Measurements from ENCODE around the gene PTGER1. TPM values are rescaled to one million over a fixed set of nuclear protein-coding genes. Genes with fewer than 3 reads are reported as not detected.
A peak's percentile ranks its signal among the peaks of the same experiment; 100 is the strongest.

The PTGER1 gene
- total and polyA plus RNA-seq, 10 of the 15 experiments (the other 5 are each of a cell fraction or from before 2014, with no cell fraction given), result not detected

DNA sequence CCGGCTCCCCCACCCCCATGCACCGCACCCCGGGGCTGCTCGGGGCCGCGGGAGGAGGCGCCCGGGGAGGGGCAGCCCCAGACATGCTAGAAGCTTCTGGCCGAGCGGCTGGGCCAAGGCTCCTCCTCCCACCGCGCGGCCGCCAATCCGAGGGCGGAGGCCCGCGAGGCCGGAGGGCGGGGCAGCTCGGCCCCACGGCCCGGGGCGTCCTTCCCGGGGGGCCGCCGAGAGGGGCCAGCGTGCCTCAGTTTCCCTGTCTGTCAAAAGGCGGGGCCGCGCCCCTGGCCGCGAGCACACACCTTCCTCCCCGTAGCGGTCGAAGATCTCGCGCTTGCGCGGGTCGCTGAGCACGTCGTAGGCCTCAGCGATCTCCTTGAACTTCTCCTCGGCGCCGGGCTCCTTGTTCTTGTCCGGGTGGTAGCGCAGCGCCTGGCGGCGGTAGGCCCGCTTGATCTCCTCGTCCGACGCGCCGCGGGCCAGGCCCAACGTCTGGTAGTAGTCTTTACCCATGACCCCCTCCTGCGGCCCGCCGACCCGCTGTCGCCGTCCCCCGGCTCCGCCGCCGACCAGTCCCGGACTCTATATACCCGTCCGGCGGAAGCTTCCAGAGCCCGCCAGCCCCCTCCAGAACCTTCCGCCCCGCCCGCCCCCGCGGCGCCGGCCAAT is 42.8 kb upstream of the PTGER1 start, which contains the start of gene DNAJB1:
Gene DNAJB1 (minus strand): TSS at position 558 of the 666 bp plus-strand sequence. CDS start 48 bp downstream, at position 510.
- H3K79me2 ChIP-seq (ENCODE audit: control insufficient read depth, insufficient read depth, low read length), result peaks cover 30% of the 10 kb centered on the region
- RAD21 ChIA-PET (ENCODE audit: unreplicated experiment), result interaction anchor here (0.6 to 1.9 kb wide), 5 partner anchors 38 to 381 kb away, joined by 3 to 5 read pairs (median 3); partner anchors contain the start of genes ASF1B and PKN1
- peak within 1 kb of the TSS; percentile 88 for H3K27ac ChIP-seq (ENCODE audit: control insufficient read depth, insufficient read depth)
- peaks cover 3 to 12% of the 10 kb centered on the region in 2 experiments; a peak in 3 of 4 replicates for H3K36me3 ChIP-seq (ENCODE audit: control insufficient read depth in 2 of 2, insufficient read depth in 2 of 2, low read length in 1 of 2)
- CTCF ChIA-PET, result interaction anchor here (1.0 to 4.9 kb wide), 6 partner anchors 12 to 56 kb away, joined by 3 to 41 read pairs (median 6); no protein-coding TSS in a partner anchor
- peaks cover 9% of the 10 kb centered on the region for H3K4me1 ChIP-seq (ENCODE audit: control insufficient read depth, insufficient read depth, low read length)
- H2AFZ ChIP-seq (ENCODE audit: control insufficient read depth, low read depth, low read length), result peak within 1 kb of the TSS; percentile 81
- POLR2A ChIA-PET, result interaction anchor here (0.6 to 2.7 kb wide), 16 partner anchors 8 to 381 kb away, joined by 3 to 12 read pairs (median 4); partner anchors contain the start of genes ADGRE5, ASF1B, NDUFB7 and TECR
- no peaks in the 10 kb centered on the region for H3K27me3 ChIP-seq (replicated peaks in 1 of 2; ENCODE audit: control insufficient read depth in 2 of 2, insufficient read depth in 2 of 2, low read length in 1 of 2)
- H3K9ac ChIP-seq (ENCODE audit: control insufficient read depth, insufficient read depth, low read length), result peak within 1 kb of the TSS; percentile 80
- no peak for DNase-seq (ENCODE audit: low read depth, low spot score)
- ATAC-seq, result peak; percentile 89
- peaks cover 3% of the 10 kb centered on the region; the same call in 1 of the 2 replicates for H4K20me1 ChIP-seq (ENCODE audit: control insufficient read depth, insufficient read depth)
- FAIRE-seq, result no peak
- TSS peak; percentile 74 for BruUV-seq (replicated peaks)
- peak within 1 kb of the TSS; percentile 95 for H3K4me3 ChIP-seq
- intact Hi-C loops (cut with micrococcal nuclease; ENCODE audit: unreplicated experiment), result no loop called here
- H3K4me2 ChIP-seq (ENCODE audit: control insufficient read depth, insufficient read depth), result peak within 1 kb of the TSS; percentile 90
- SMC1A ChIA-PET (ENCODE audit: uncharacterized antibody, unreplicated experiment), result interaction anchor here (0.7 to 1.4 kb wide), 2 partner anchors 10 to 14 kb away, joined by 4 read pairs; no protein-coding TSS in a partner anchor
- in situ Hi-C loops (cut with MboI), result no loop called here
- 2% methylated on average over 72 of the region's 82 CpGs for WGBS (ENCODE audit: insufficient coverage, insufficient replicate concordance, low lambda C conversion rate, missing lambda C conversion rate)
- no peaks in the 10 kb centered on the region for H3K9me3 ChIP-seq (replicated peaks; ENCODE audit: control insufficient read depth, insufficient read depth, low read length)
- TF ChIP-seq CBX3 (IDR thresholded peaks at IDR 0.05; ENCODE audit: borderline replicate concordance, low read depth) (no peak), MXI1 (IDR thresholded peaks at IDR 0.05; ENCODE audit: low read depth, low read length) (peak; percentile 70), ZNF217 (IDR thresholded peaks at IDR 0.05) (no peak), POLR2AphosphoS2 (IDR thresholded peaks at IDR 0.05; ENCODE audit: low read depth, low read length) (peak; percentile 85), BMI1 (IDR thresholded peaks at IDR 0.05; ENCODE audit: borderline replicate concordance) (no peak), BCL11A (IDR thresholded peaks at IDR 0.05; ENCODE audit: low read depth, low read length) (no peak), SMAD1 (IDR thresholded peaks at IDR 0.05; ENCODE audit: low read depth, partially characterized antibody) (no peak), ZBTB11 (CRISPR knock-in tag; IDR thresholded peaks at IDR 0.05) (peak; percentile 40), SIN3A (IDR thresholded peaks at IDR 0.05; ENCODE audit: low read depth, low read length) (peak; percentile 85), BHLHE40 (IDR thresholded peaks at IDR 0.05; ENCODE audit: borderline replicate concordance in 1 of 2, low read depth in 2 of 2, low read length in 1 of 2) (peak in 1 of 2 experiments; percentile 19; a peak in 2 of 4 replicates), IRF4 (IDR thresholded peaks at IDR 0.05; ENCODE audit: low read depth, low read length) (no peak), IRF5 (IDR thresholded peaks at IDR 0.05; ENCODE audit: borderline replicate concordance) (no peak), CHD2 (IDR thresholded peaks at IDR 0.05; ENCODE audit: borderline replicate concordance, low read depth, low read length) (no peak), FOXK2 (IDR thresholded peaks at IDR 0.05) (no peak), RAD21 (IDR thresholded peaks at IDR 0.05; ENCODE audit: insufficient read depth, low read depth, low read length) (no peak)
- TF ChIP-seq, protein P1, sequence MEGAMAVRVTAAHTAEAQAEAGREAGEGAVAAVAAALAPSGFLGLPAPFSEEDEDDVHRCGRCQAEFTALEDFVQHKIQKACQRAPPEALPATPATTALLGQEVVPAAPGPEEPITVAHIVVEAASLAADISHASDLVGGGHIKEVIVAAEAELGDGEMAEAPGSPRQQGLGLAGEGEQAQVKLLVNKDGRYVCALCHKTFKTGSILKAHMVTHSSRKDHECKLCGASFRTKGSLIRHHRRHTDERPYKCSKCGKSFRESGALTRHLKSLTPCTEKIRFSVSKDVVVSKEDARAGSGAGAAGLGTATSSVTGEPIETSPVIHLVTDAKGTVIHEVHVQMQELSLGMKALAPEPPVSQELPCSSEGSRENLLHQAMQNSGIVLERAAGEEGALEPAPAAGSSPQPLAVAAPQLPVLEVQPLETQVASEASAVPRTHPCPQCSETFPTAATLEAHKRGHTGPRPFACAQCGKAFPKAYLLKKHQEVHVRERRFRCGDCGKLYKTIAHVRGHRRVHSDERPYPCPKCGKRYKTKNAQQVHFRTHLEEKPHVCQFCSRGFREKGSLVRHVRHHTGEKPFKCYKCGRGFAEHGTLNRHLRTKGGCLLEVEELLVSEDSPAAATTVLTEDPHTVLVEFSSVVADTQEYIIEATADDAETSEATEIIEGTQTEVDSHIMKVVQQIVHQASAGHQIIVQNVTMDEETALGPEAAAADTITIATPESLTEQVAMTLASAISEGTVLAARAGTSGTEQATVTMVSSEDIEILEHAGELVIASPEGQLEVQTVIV (IDR thresholded peaks at IDR 0.05; ENCODE audit: borderline replicate concordance, partially characterized antibody), result no peak

All from GM12878 (cell line).